HEK293T (cell line): ENCODE results near the gene CHMP3.
A peak's percentile ranks its signal among the peaks of the same experiment; 100 is the strongest.

Experiments used
- CTCF ChIA-PET: fragments of 350-600 bp; formaldehyde crosslinking; extraction: SDS; loops from one replicate; lab custom pipeline; 2021; ENCODE audit warnings: antibody characterized with exemption, inconsistent platforms; lab: Yijun Ruan, JAX
- POLR2A ChIA-PET: fragments of 350-600 bp; formaldehyde crosslinking; extraction: SDS; loops from one replicate; lab custom pipeline; 2020; ENCODE audit warnings: antibody characterized with exemption, inconsistent platforms; lab: Yijun Ruan, JAX
- DNase-seq: peaks from one replicate; pipeline ENCODE4 v3.0.0; 2012; ENCODE audit warnings: mixed read lengths; ENCODE audit errors: extremely low spot score
- ARNT ChIP-seq: fragments of 450-650 bp; IDR thresholded peaks from 2 replicates; pipeline ENCODE4 v1.6.1; 2017; ENCODE audit warnings: mild to moderate bottlenecking
- BHLHE40 ChIP-seq: fragments of 450-650 bp; IDR thresholded peaks from 2 replicates; pipeline ENCODE4 v1.6.1; 2016; ENCODE audit warnings: mild to moderate bottlenecking, moderate library complexity, borderline replicate concordance
- CTBP1 ChIP-seq: fragments of 450-650 bp; IDR thresholded peaks from 2 replicates; pipeline ENCODE4 v1.6.1; 2016; ENCODE audit warnings: borderline replicate concordance
- ELF4 ChIP-seq: fragments of 450-650 bp; IDR thresholded peaks from 2 replicates; pipeline ENCODE4 v1.6.1; 2017; ENCODE audit warnings: antibody characterized with exemption
- FOXA1 ChIP-seq: fragments of 450-650 bp; IDR thresholded peaks from 2 replicates; pipeline ENCODE4 v1.6.1; 2016; ENCODE audit warnings: mild to moderate bottlenecking
- FOXK2 ChIP-seq: fragments of 450-650 bp; IDR thresholded peaks from 2 replicates; pipeline ENCODE4 v1.6.1; 2016; ENCODE audit warnings: mild to moderate bottlenecking
- FOXM1 ChIP-seq: fragments of 450-650 bp; IDR thresholded peaks from 2 replicates; pipeline ENCODE4 v1.6.1; 2017; ENCODE audit warnings: mild to moderate bottlenecking, borderline replicate concordance
- HDGF ChIP-seq: fragments of 450-650 bp; IDR thresholded peaks from 2 replicates; pipeline ENCODE4 v1.6.1; 2017; ENCODE audit warnings: antibody characterized with exemption, borderline replicate concordance
- L3MBTL2 ChIP-seq: fragments of 450-650 bp; conservative IDR thresholded peaks from 2 replicates; pipeline ENCODE4 v1.6.1; 2016; ENCODE audit warnings: mild to moderate bottlenecking
- LEF1 ChIP-seq: fragments of 450-650 bp; IDR thresholded peaks from 2 replicates; pipeline ENCODE4 v1.6.1; 2017; ENCODE audit warnings: mild to moderate bottlenecking, borderline replicate concordance
- NFRKB ChIP-seq: fragments of 450-650 bp; IDR thresholded peaks from 2 replicates; pipeline ENCODE4 v1.6.1; 2016; ENCODE audit warnings: mild to moderate bottlenecking, moderate library complexity
- SP1 ChIP-seq: fragments of 450-650 bp; IDR thresholded peaks from 2 replicates; pipeline ENCODE4 v1.6.1; 2017
- SUZ12 ChIP-seq: fragments of 450-650 bp; IDR thresholded peaks from 2 replicates; pipeline ENCODE4 v1.6.1; 2016; ENCODE audit warnings: mild to moderate bottlenecking
- TARDBP ChIP-seq: fragments of 450-650 bp; IDR thresholded peaks from 2 replicates; pipeline ENCODE4 v1.6.1; 2016
- ZNF384 ChIP-seq: fragments of 450-650 bp; IDR thresholded peaks from 2 replicates; pipeline ENCODE4 v1.6.1; 2016
- TF ChIP-seq, protein P1 (sequence below): fragments of 450-650 bp; IDR thresholded peaks from 2 replicates; pipeline ENCODE4 v1.6.1; 2016

The CHMP3 gene

DNA sequence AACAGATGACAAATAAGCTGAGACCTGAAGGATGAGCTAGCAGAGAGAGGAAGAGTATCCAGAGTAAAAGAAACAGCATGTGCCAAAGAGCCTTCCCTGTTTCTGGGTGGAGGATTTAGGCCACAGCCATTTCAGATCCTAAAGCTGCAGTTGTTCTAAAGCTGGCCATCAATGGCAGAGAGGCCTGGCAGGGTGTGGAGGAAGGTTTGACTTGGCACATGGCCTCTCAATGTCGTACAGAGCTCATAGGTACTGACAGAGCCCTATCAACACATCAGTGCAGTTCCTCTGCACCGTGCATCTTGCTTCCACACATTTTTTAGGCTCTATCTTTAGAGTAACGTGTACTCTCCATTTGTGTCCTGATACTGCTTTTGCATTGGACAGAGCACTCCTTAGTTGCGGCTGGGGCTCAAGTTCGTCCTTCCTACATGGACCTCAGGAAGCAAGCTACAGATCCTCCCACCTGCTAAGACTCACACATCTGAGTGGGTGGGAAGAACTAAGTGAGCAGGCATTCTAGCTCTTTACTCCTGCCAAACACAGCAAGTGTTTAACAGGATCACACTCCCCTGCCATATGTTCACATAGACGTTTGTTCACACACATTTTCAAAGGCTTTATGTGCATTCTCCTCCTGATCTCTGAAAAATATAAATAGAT is 3.0 kb upstream of the CHMP3 start:
- ChIA-PET POLR2A (no interaction called here), CTCF (no interaction called here)
- DNase-seq = no peak
- TF ChIP-seq L3MBTL2 (no peak), FOXK2 (no peak), NFRKB (no peak), FOXA1 (no peak), HDGF (no peak), SP1 (no peak), TARDBP (no peak), ARNT (no peak), SUZ12 (no peak), BHLHE40 (no peak), FOXM1 (no peak), ELF4 (no peak)
- TF ChIP-seq, protein P1, sequence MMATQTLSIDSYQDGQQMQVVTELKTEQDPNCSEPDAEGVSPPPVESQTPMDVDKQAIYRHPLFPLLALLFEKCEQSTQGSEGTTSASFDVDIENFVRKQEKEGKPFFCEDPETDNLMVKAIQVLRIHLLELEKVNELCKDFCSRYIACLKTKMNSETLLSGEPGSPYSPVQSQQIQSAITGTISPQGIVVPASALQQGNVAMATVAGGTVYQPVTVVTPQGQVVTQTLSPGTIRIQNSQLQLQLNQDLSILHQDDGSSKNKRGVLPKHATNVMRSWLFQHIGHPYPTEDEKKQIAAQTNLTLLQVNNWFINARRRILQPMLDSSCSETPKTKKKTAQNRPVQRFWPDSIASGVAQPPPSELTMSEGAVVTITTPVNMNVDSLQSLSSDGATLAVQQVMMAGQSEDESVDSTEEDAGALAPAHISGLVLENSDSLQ = no peak

DNA sequence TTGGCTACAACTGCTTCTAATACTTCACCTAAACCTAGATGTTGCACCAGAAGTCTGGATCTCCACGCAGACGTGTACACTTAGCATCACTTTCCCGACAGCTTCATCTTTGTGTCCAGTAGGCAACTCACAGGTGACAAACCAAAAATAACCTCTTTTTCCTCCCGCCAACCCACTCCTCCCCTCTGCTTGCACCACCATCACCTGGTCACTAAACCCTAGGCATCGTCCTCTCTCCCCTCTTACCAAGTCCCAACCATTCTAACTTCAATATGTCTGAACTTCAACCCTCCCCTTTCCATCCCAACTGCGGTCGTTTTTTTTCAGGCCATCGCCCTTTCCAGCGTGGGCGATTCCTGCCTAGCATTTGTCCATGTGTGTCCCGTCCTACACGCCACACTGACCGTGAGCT is 413 bp upstream of the CHMP3 start:
- DNase-seq = peak; percentile 15
- no peak for TF ChIP-seq SP1
- TF ChIP-seq L3MBTL2 = peak; percentile 66; the same call in 1 of the 2 replicates
- CTCF ChIA-PET = no interaction called here
- POLR2A ChIA-PET = no interaction called here

- CTCF ChIA-PET = no interaction called here
- POLR2A ChIA-PET = interaction anchor here (0.9 to 1.2 kb wide), 5 partner anchors 10 to 122 kb away, joined by 3 to 4 read pairs (median 3); partner anchors contain the start of gene KDM3A
These were observed 740 bp downstream of the CHMP3 start for GRCh38 chr2:86562485-86562921.

DNA sequence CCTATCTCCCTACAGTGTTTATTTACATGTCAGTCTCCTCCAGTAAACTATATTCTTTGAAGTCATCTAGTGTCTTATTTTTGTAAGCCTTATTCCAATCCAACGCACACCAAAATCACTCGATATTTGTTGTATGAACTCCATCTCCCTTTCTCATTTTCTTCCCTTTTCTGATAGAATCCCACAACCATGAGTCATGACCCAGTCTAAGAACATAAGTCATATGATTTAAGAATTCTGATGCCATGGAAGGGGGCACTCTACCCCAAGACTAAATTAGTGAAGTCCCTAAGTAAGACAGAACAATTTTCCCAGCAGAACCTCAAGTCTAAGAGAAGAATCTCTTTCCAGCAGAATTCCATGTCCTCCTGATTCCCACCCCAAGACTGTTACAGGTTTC is 5.4 kb downstream of the CHMP3 start:
- no peak for DNase-seq
- ChIA-PET POLR2A (no interaction called here), CTCF (no interaction called here)
- TF ChIP-seq FOXM1 (no peak), CTBP1 (no peak), LEF1 (no peak), L3MBTL2 (no peak), ELF4 (no peak), ARNT (no peak), ZNF384 (no peak), SUZ12 (no peak), SP1 (no peak), TARDBP (no peak), FOXK2 (no peak), NFRKB (no peak), HDGF (no peak), BHLHE40 (no peak), FOXA1 (no peak)
- TF ChIP-seq, protein P1 = no peak

More at GRCh38 chr2:86562485-86562921, 740 bp downstream of the CHMP3 start:
- no peak for DNase-seq
- TF ChIP-seq ARNT = no peak
- TF ChIP-seq CTBP1 = no peak
- TF ChIP-seq FOXK2 = no peak
- TF ChIP-seq ELF4 = no peak
- no peak for TF ChIP-seq ZNF384
- TF ChIP-seq, protein P1 = no peak
- no peak for TF ChIP-seq SP1
- no peak for TF ChIP-seq FOXM1
- no peak for TF ChIP-seq LEF1
- no peak for TF ChIP-seq L3MBTL2
- TF ChIP-seq NFRKB = no peak
- no peak for TF ChIP-seq FOXA1
- TF ChIP-seq BHLHE40 = no peak
- TF ChIP-seq HDGF = no peak
- TF ChIP-seq SUZ12 = no peak
- no peak for TF ChIP-seq TARDBP

DNA sequence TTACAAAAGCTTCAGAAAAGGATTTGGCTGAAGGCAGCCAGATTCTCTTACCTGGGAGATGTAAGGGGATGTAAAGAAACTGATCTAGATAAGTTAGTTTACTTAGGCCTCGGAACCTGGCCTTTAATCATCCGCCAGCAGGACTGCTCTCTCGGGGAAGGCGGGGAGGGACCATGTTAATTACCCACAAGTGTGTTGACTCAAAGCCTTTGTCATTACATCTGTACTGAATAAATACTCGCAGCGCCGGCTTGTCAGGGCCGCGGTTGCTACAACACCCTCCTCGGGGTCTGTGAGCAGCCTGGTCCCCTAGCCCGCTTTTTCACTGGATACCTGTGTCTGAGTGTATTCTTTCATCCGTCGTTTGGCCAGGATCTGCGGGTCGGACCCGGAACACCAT is 6.7 kb downstream of the CHMP3 start:
- TF ChIP-seq, protein P1 = no peak
- TF ChIP-seq FOXA1 (no peak), SP1 (no peak), TARDBP (no peak), L3MBTL2 (no peak), CTBP1 (no peak), FOXK2 (no peak), NFRKB (no peak), ARNT (no peak), FOXM1 (no peak), ZNF384 (no peak), BHLHE40 (no peak)
- peak; percentile 19 for DNase-seq
- CTCF ChIA-PET = no interaction called here
- POLR2A ChIA-PET = no interaction called here
